Activated effector memory CD4-positive, alpha-beta T cell treated with anti-CD3 and anti-CD28 coated beads, Interleukin-2, amount 50 U/mL, for 16 hours (primary cell): ENCODE measurements around the gene FSTL4.
"Not testable (repeated sequence)": the region's sequence is repeated elsewhere in the genome, so short reads cannot be mapped to it uniquely, and the experiment has no call there.

Experiments used
- DNase-seq: peaks from one replicate; pipeline ENCODE4 v3.0.0-alpha.2; 2020

FSTL4 gene

GRCh38 chr5:133451926-133452325 is 160.4 kb downstream of the FSTL4 start:
- no peak for DNase-seq

GRCh38 chr5:133450286-133450685 is 162.1 kb downstream of the FSTL4 start:
- DNase-seq: no peak

- DNase-seq: no peak
Observed at GRCh38 chr5:133449181-133449580, 163.2 kb downstream of the FSTL4 start.

GRCh38 chr5:133446440-133446839 is 165.9 kb downstream of the FSTL4 start:
- no peak for DNase-seq

GRCh38 chr5:133445744-133446143 is 166.6 kb downstream of the FSTL4 start:
- DNase-seq: no peak

GRCh38 chr5:133445204-133445603 is 167.1 kb downstream of the FSTL4 start:
- DNase-seq: not testable (repeated sequence)

GRCh38 chr5:133444711-133445110 is 167.6 kb downstream of the FSTL4 start:
- no peak for DNase-seq

- no peak for DNase-seq
Observed at GRCh38 chr5:133441166-133441815, 171.1 kb downstream of the FSTL4 start.

- no peak for DNase-seq
Observed at GRCh38 chr5:133440467-133441115, 171.8 kb downstream of the FSTL4 start.

- DNase-seq: no peak
Observed at GRCh38 chr5:133439859-133440258, 172.5 kb downstream of the FSTL4 start.

GRCh38 chr5:133438487-133438886 is 173.9 kb downstream of the FSTL4 start:
- no peak for DNase-seq

- no peak for DNase-seq
Observed at GRCh38 chr5:133434336-133434735, 178.0 kb downstream of the FSTL4 start.

- DNase-seq: no peak
Observed at GRCh38 chr5:133433641-133434040, 178.7 kb downstream of the FSTL4 start.

- no peak for DNase-seq
Observed at GRCh38 chr5:133432956-133433532, 179.3 kb downstream of the FSTL4 start.

- DNase-seq: no peak
Observed at GRCh38 chr5:133431326-133431865, 180.9 kb downstream of the FSTL4 start.

GRCh38 chr5:133430095-133430494 is 182.2 kb downstream of the FSTL4 start:
- DNase-seq: no peak

GRCh38 chr5:133429046-133429445 is 183.3 kb downstream of the FSTL4 start:
- DNase-seq: no peak

GRCh38 chr5:133428072-133428660 is 184.2 kb downstream of the FSTL4 start:
- DNase-seq: no peak

GRCh38 chr5:133427121-133427777 is 185.1 kb downstream of the FSTL4 start:
- no peak for DNase-seq

- no peak for DNase-seq
Observed at GRCh38 chr5:133426264-133426663, 186.1 kb downstream of the FSTL4 start.

GRCh38 chr5:133425764-133426163 is 186.6 kb downstream of the FSTL4 start:
- no peak for DNase-seq

GRCh38 chr5:133425222-133425621 is 187.1 kb downstream of the FSTL4 start:
- DNase-seq: no peak

- peak; percentile 89 for DNase-seq
Observed at GRCh38 chr5:133423618-133424282, 188.6 kb downstream of the FSTL4 start.
